ENCODE measurements around the gene TRA2B.

DNA sequence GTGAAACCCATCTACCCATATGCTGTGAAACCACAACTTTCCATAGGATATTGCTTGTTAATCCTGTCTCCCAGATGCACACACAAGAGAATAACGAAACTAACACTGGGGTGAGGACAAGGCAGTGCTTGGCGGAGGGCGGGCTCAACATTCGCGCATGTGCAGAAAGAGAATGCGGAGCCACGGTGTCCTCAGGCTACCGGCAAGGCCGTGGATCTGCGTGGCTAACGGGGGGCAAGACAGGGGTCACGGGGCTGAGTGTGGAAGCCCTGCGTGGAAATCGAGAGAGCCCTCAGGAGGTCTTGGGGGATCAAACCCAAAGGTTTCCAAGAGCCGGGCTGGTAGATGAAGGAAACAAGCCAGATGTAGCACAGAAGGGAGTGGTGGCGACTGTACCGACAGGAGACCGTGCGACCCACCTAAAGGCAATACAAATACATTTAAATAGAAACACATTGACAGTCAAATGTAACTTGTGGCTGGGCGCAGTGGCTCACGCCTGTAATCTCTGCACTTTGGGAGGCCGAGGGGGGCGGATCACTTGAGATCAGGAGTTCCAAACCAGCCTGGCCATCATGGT, 48.5 kb upstream of the TRA2B start:
- TF ChIP-seq, protein P1, sequence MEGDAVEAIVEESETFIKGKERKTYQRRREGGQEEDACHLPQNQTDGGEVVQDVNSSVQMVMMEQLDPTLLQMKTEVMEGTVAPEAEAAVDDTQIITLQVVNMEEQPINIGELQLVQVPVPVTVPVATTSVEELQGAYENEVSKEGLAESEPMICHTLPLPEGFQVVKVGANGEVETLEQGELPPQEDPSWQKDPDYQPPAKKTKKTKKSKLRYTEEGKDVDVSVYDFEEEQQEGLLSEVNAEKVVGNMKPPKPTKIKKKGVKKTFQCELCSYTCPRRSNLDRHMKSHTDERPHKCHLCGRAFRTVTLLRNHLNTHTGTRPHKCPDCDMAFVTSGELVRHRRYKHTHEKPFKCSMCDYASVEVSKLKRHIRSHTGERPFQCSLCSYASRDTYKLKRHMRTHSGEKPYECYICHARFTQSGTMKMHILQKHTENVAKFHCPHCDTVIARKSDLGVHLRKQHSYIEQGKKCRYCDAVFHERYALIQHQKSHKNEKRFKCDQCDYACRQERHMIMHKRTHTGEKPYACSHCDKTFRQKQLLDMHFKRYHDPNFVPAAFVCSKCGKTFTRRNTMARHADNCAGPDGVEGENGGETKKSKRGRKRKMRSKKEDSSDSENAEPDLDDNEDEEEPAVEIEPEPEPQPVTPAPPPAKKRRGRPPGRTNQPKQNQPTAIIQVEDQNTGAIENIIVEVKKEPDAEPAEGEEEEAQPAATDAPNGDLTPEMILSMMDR (IDR thresholded peaks at IDR 0.05; ENCODE audit: extremely low read depth in 1 of 2, insufficient read depth in 1 of 2, low read depth in 1 of 2, low read length in 2 of 2): no peak
- TF ChIP-seq POLR2AphosphoS5 (IDR thresholded peaks at IDR 0.05; ENCODE audit: insufficient read depth, low read depth, low read length) (no peak), POLR2A (IDR thresholded peaks at IDR 0.05; ENCODE audit: low read depth, low read length) (no peak), FOS (IDR thresholded peaks at IDR 0.05; ENCODE audit: borderline replicate concordance, insufficient read depth, low read length) (no peak), EZH2 (IDR thresholded peaks at IDR 0.05; ENCODE audit: borderline replicate concordance, low read depth, low read length, severe bottlenecking) (no peak), MYC (IDR thresholded peaks at IDR 0.05; ENCODE audit: low read depth, low read length) (no peak)
- TF ChIP-seq, protein P2, sequence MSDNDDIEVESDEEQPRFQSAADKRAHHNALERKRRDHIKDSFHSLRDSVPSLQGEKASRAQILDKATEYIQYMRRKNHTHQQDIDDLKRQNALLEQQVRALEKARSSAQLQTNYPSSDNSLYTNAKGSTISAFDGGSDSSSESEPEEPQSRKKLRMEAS (IDR thresholded peaks at IDR 0.05; ENCODE audit: insufficient read depth, insufficient read length): no peak

Data from endothelial cell of umbilical vein (primary cell).